Pancreas (tissue), 10 donors: ENCODE data around the gene PPIL1. TPM values are rescaled to one million over a fixed set of nuclear protein-coding genes. Genes with fewer than 3 reads are reported as not detected.

Experiments used
- ATAC-seq, 4 donors: fragments of 200-7000 bp; cut with Tn5 transposase; one replicate each; pipeline versions ENCODE4 v1.8.0 to v1.9.1; 2020; ENCODE audit warnings: mild to moderate bottlenecking in 4 of 4, moderate library complexity in 4 of 4
- DNase-seq, 6 donors: peaks; one replicate each; pipeline ENCODE4 v3.0.0-alpha.2; 2020
- FAIRE-seq: peaks from 2 replicates; lab custom pipeline; 2012; peaks lifted over from hg19 to GRCh38; lab: Jason Lieb, UNC
- H3K27ac ChIP-seq, 4 donors: fragments of 200-600 bp; sonication (generic); 1 replicate in 3 of 4; 2 replicates in 1 of 4; pipeline versions ENCODE4 v1.5.0 to v1.8.0; 2020
- H3K27me3 ChIP-seq, 4 donors: fragments of 200-600 bp; one replicate each; pipeline ENCODE4 v1.8.0; 2021
- H3K36me3 ChIP-seq, 3 donors: fragments of 200-600 bp; sonication (generic) in 1 of 3; one replicate each; pipeline versions ENCODE4 v1.5.0 to v1.8.0; 2020 to 2021
- H3K4me1 ChIP-seq, 3 donors: fragments of 200-600 bp; one replicate each; pipeline ENCODE4 v1.8.0; 2021
- H3K4me3 ChIP-seq, 4 donors: fragments of 200-600 bp; sonication (generic) in 2 of 4; one replicate each; pipeline versions ENCODE4 v1.5.0 to v1.8.0; 2020 to 2021
- H3K9me3 ChIP-seq, 4 donors: fragments of 200-600 bp; one replicate each; pipeline ENCODE4 v1.8.0; 2021
- WGBS, 2 donors: extraction: QIAGEN DNeasy Blood & Tissue Kit; methylation state at CpG; one replicate each; pipeline ENCODE4 v1.1.7; 2013; 5-methylcytosine and 5-hydroxymethylcytosine counted together
- intact Hi-C, 3 donors: fragments of 100-400 bp; cut with DNase I; formaldehyde crosslinking; loops; one replicate each; pipeline versions ENCODE4 v1.11.1 to v1.14.2; 2022
- polyA plus RNA-seq, 2 donors: library from polyadenylated mRNA; stranded (reverse); fragments of 200-250 nt; gene quantifications; one replicate each; pipeline ENCODE4 v1.2.3, GENCODE V29; 2013
- total RNA-seq, 6 donors: library from RNA; stranded (reverse); fragmentation: NEBNext Ultra II Directional in 4 of 6; extraction: Animal tissue kit (Norgen Biotek cat#: 25700) in 4 of 6; gene quantifications; one replicate each; pipeline versions ENCODE4 v1.2.1 to v1.2.4, GENCODE V29; 2021 to 2023
- TF ChIP-seq, protein P1 (sequence below), 4 donors: fragments of 200-600 bp; sonication (generic) in 3 of 4; IDR thresholded peaks; one replicate each; pipeline versions ENCODE4 v1.5.0 to v1.8.0; 2021; ENCODE audit warnings: antibody characterized with exemption in 4 of 4
- donor health status: healthy with polysubstance abuse.
- donor health status: DM: no; HTN: no; CAD: no; lungs with moderate emphysema.
- donor health status: DM: no; HTN: no; CAD: no.
- donor health status: control.
- donor health status: control.
- donor health status: Bipolar disorder and iron deficiency.
- donor health status: DM: yes; HTN: yes; CAD: no.
- donor health status: DM: no; HTN: no; CAD: no.
- donor health status: DM: no; HTN: no; CAD: no.
- donor health status: DM: yes; HTN: yes; CAD: no.

Gene PPIL1
- total and polyA plus RNA-seq, 8 donors, result 5.1 to 13.1 (median 8.7) TPM

DNA sequence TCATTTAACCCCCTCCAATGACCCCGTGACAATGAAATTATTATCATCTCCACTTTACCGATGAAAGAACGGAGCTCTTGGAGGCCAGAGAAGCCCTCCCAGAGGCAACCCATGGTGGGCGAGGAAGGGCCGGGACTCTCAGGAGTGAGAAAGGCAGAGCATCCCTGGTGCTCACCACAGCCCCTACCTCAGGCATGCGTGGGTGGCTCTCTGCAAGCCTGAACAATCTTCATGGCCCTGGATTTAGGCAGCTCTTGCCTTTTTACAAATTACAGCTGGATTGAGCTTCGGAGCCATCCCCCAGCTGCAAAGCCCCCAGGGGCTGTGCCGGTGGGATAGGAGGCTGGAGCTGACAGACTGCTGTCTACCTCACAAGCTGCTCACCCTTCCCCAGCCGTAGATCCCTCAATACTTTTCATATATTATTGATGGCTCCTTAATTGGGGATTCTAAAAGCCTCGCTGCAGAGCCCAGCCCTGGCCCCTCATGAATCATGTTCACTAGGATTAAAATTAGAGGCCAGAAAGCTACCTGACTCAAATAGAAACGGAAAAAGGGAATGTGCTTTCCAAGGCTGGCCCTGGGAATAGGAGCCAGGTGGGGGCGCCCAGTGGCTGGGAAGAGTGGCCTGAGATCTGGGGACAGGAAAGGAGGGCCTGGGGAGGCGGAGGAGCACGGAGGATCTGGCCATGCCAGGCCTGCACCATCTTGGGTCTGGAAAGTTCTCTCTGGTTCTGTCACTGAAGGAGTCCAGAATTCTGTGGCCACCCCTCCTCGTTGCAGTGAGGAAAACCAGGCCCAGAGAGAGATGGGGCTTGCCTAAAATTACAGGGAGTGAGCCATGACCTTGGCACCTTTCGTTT lies 64.4 kb downstream of the PPIL1 start:
- no peaks in the 10 kb centered on the region for H3K27me3 ChIP-seq
- DNase-seq (no peak), ATAC-seq (no peak), FAIRE-seq (no peak)
- H3K4me3 ChIP-seq, result no peak overlapping the region
- H3K9me3 ChIP-seq, result no peaks in the 10 kb centered on the region
- WGBS, 2 donors, result 85 to 86% methylated on average over 16 of the region's 16 CpGs
- intact Hi-C loops, result no loop called here
- TF ChIP-seq, protein P1, sequence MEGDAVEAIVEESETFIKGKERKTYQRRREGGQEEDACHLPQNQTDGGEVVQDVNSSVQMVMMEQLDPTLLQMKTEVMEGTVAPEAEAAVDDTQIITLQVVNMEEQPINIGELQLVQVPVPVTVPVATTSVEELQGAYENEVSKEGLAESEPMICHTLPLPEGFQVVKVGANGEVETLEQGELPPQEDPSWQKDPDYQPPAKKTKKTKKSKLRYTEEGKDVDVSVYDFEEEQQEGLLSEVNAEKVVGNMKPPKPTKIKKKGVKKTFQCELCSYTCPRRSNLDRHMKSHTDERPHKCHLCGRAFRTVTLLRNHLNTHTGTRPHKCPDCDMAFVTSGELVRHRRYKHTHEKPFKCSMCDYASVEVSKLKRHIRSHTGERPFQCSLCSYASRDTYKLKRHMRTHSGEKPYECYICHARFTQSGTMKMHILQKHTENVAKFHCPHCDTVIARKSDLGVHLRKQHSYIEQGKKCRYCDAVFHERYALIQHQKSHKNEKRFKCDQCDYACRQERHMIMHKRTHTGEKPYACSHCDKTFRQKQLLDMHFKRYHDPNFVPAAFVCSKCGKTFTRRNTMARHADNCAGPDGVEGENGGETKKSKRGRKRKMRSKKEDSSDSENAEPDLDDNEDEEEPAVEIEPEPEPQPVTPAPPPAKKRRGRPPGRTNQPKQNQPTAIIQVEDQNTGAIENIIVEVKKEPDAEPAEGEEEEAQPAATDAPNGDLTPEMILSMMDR (IDR thresholded peaks at IDR 0.05), result no peak
- no peaks in the 10 kb centered on the region for H3K4me1 ChIP-seq
- H3K36me3 ChIP-seq, result no peaks in the 10 kb centered on the region
- no peak overlapping the region for H3K27ac ChIP-seq

DNA sequence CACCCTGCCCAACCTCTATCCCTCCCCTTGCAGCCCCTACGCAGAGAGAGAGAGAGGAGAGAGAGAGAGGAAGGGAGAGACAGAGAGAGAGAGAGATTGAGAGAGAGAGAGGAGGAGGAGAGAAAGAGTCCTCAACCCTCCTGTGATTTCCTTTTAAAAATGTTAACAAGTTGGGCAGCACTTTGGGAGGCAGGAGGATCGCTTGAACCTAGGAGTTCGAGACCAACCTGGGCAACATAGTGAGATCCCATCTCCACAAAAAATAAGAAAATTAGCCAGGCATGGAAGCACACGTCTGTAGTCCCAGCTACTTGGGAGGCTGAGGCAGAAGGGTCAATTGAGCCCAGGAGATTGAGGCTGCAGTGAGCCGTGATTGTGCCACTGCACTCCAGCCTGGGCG lies 65.4 kb downstream of the PPIL1 start:
- no peak overlapping the region for H3K4me3 ChIP-seq
- 85 to 90% methylated on average over 6 of the region's 6 CpGs for WGBS, 2 donors
- no peak overlapping the region for H3K27ac ChIP-seq
- no peaks in the 10 kb centered on the region for H3K36me3 ChIP-seq
- no peaks in the 10 kb centered on the region for H3K9me3 ChIP-seq
- H3K27me3 ChIP-seq, result no peaks in the 10 kb centered on the region
- TF ChIP-seq, protein P1 (IDR thresholded peaks at IDR 0.05), result no peak
- ATAC-seq (no peak), DNase-seq (no peak), FAIRE-seq (no peak)
- intact Hi-C loops, result no loop called here
- no peaks in the 10 kb centered on the region for H3K4me1 ChIP-seq

DNA sequence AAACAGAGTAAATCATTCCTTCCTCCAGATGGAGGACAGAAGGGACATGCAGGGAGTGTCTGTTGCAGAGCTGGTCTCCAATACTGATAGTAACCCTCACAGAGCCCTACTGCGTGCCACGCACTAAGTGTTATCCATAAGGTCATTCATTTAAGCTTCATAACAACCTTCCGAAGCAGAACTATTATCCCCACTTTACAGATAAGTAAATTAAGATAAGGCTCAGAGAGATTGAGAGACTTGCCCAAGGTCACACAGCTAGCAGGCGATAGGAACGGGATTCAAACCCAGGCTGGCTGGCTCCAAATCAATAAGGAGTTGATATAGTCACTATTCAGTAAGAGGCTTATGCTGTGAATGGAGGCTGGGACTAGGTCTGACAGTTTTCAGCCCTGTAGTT lies 66.0 kb downstream of the PPIL1 start:
- H3K27me3 ChIP-seq, result no peaks in the 10 kb centered on the region
- ATAC-seq (no peak), DNase-seq (no peak), FAIRE-seq (no peak)
- 31 to 32% methylated on average over 5 of the region's 5 CpGs for WGBS, 2 donors
- no peaks in the 10 kb centered on the region for H3K4me1 ChIP-seq
- no peak overlapping the region for H3K27ac ChIP-seq
- no peak overlapping the region for H3K4me3 ChIP-seq
- H3K9me3 ChIP-seq, result no peaks in the 10 kb centered on the region
- intact Hi-C loops, result no loop called here
- H3K36me3 ChIP-seq, result no peaks in the 10 kb centered on the region
- TF ChIP-seq, protein P1 (IDR thresholded peaks at IDR 0.05), result no peak

DNA sequence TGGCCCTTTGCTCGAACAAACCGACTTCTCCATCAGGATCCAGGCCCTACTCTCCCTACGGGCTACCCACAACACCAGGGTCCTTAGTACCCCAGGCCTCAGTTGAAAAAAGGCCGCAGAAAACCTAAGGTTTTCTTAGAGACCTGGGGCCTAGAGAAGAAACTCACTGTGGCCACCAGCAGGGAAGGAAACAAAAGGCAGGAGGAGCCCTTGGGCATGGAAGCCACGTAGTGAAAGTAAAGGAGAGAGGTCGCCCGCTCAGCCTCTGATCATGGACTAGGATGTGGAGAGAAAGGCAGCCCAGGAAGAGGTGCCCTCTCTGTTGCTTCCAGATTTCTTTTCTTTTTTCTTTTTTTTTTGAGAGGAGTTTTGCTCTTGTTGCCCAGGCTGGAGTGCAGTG lies 66.9 kb downstream of the PPIL1 start:
- Histone ChIP-seq H3K4me1 (no peaks in the 10 kb centered on the region), H3K27me3 (no peaks in the 10 kb centered on the region), H3K4me3 (no peak overlapping the region), H3K9me3 (no peaks in the 10 kb centered on the region), H3K27ac (no peak overlapping the region), H3K36me3 (no peaks in the 10 kb centered on the region)
- 93 to 97% methylated on average over 7 of the region's 7 CpGs for WGBS, 2 donors
- FAIRE-seq, result no peak
- ATAC-seq, result no peak
- intact Hi-C loops, result no loop called here
- TF ChIP-seq, protein P1 (IDR thresholded peaks at IDR 0.05), result no peak
- DNase-seq, result no peak

DNA sequence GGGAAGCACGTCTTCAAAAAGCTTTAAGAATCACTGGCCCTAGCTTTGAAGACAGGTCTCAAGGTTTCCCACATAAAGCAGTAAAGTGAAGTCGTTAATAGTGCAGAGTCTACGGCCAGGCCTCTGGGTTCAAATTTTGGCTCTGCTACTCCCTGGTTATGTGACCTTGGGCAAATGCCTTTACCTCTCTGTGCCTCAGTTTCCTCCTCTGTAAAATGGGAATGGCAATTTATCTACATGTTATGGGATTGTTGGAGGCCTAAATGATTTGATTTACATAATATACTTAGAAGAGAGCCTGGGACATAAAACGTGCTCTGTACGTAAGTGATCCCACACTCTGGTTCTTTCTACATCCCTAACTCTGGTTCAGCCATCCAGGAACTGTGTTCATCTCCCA lies 67.5 kb downstream of the PPIL1 start:
- no peaks in the 10 kb centered on the region for H3K9me3 ChIP-seq
- no peak for ATAC-seq
- FAIRE-seq, result no peak
- no peak overlapping the region for H3K27ac ChIP-seq
- no peaks in the 10 kb centered on the region for H3K4me1 ChIP-seq
- no peaks in the 10 kb centered on the region for H3K36me3 ChIP-seq
- TF ChIP-seq, protein P1 (IDR thresholded peaks at IDR 0.05), result no peak
- WGBS, 2 donors, result 63 to 70% methylated on average over 5 of the region's 5 CpGs
- DNase-seq, result no peak
- no peaks in the 10 kb centered on the region for H3K27me3 ChIP-seq
- H3K4me3 ChIP-seq, result no peak overlapping the region
- intact Hi-C loops, result no loop called here
